ENCODE data around the gene FOXK2. TPM values are rescaled to one million over a fixed set of nuclear protein-coding genes. Genes with fewer than 3 reads are reported as not detected.

Gene FOXK2
- total RNA-seq, 1 experiment from 2014 or later: 57.7 TPM

GRCh38 chr17:82592289-82592766, 72.8 kb downstream of the FOXK2 start (continued):
- TF ChIP-seq NFYB (CRISPR knock-in tag; conservative IDR thresholded peaks at IDR 0.05; ENCODE audit: low read depth): no peak

- ChIA-PET CTCF (interaction anchor here (1.1 kb wide), 1 partner anchor 168 kb away, joined by 8 read pairs; no protein-coding TSS in a partner anchor), POLR2A (no interaction called here)
- ATAC-seq (peak; percentile 36), DNase-seq (ENCODE audit: low spot score) (peak; percentile 51)
- Mint-ChIP-seq H3K27ac (peak overlapping the region; percentile 87), H3K4me1 (peaks cover 10% of the 10 kb centered on the region), H3K4me3 (peak overlapping the region; percentile 49), H3K9me3 (no peaks in the 10 kb centered on the region), H3K27me3 (ENCODE audit: low read depth) (no peaks in the 10 kb centered on the region), H3K36me3 (peaks cover 38% of the 10 kb centered on the region)
- TF ChIP-seq ZNF416 (CRISPR knock-in tag; IDR thresholded peaks at IDR 0.05) (no peak), SP1 (CRISPR knock-in tag; conservative IDR thresholded peaks at IDR 0.05) (0 out of 2 replicates have a peak, but pooled peaks have one; percentile 38), HMGXB4 (CRISPR knock-in tag; IDR thresholded peaks at IDR 0.05) (no peak), SMAD4 (CRISPR knock-in tag; IDR thresholded peaks at IDR 0.05) (no peak), PREB (CRISPR knock-in tag; IDR thresholded peaks at IDR 0.05; ENCODE audit: borderline replicate concordance) (no peak), GRHL2 (CRISPR knock-in tag; IDR thresholded peaks at IDR 0.05; ENCODE audit: insufficient replicate concordance, severe bottlenecking) (no peak)
These were observed 73.4 kb downstream of the FOXK2 start for GRCh38 chr17:82592767-82593589.

GRCh38 chr17:82593590-82594087, 74.1 kb downstream of the FOXK2 start:
- ATAC-seq (no peak), DNase-seq (ENCODE audit: low spot score) (no peak)
- peak overlapping the region; percentile 49 for H3K4me3 Mint-ChIP-seq
- peak overlapping the region; percentile 80; the same call in 1 of the 2 replicates for H3K27ac Mint-ChIP-seq
- H3K27me3 Mint-ChIP-seq (ENCODE audit: low read depth): no peaks in the 10 kb centered on the region
- peaks cover 39% of the 10 kb centered on the region for H3K36me3 Mint-ChIP-seq
- TF ChIP-seq HMGA2 (CRISPR knock-in tag; IDR thresholded peaks at IDR 0.05) (no peak), RELA (CRISPR knock-in tag; IDR thresholded peaks at IDR 0.05; ENCODE audit: borderline replicate concordance) (peak; percentile 73; the same call in 1 of the 2 replicates)
- H3K4me1 Mint-ChIP-seq: peaks cover 10% of the 10 kb centered on the region
- CTCF ChIA-PET: interaction anchor here (0.6 to 1.1 kb wide), 3 partner anchors 169 to 438 kb away, joined by 5 to 8 read pairs (median 5); no protein-coding TSS in a partner anchor
- POLR2A ChIA-PET: no interaction called here
- no peaks in the 10 kb centered on the region for H3K9me3 Mint-ChIP-seq

GRCh38 chr17:82594571-82594970, 75.0 kb downstream of the FOXK2 start:
- Mint-ChIP-seq H3K27ac (0 out of 2 replicates have a peak overlapping the region, but pooled peaks have one; percentile 36), H3K4me3 (no peak overlapping the region), H3K9me3 (no peaks in the 10 kb centered on the region), H3K4me1 (peaks cover 10% of the 10 kb centered on the region), H3K27me3 (ENCODE audit: low read depth) (no peaks in the 10 kb centered on the region), H3K36me3 (peaks cover 39% of the 10 kb centered on the region)
- POLR2A ChIA-PET: no interaction called here
- no peak for ATAC-seq
- DNase-seq (ENCODE audit: low spot score): no peak
- CTCF ChIA-PET: interaction anchor here (0.7 kb wide), 1 partner anchor 439 kb away, joined by 5 read pairs; no protein-coding TSS in a partner anchor
- no peak for TF ChIP-seq PRDM15 (CRISPR knock-in tag; IDR thresholded peaks at IDR 0.05)
- no peak for TF ChIP-seq GRHL2 (CRISPR knock-in tag; IDR thresholded peaks at IDR 0.05; ENCODE audit: insufficient replicate concordance, severe bottlenecking)
- TF ChIP-seq TEAD4 (CRISPR knock-in tag; IDR thresholded peaks at IDR 0.05): no peak
- no peak for TF ChIP-seq JAZF1 (CRISPR knock-in tag; IDR thresholded peaks at IDR 0.05)
- no peak for TF ChIP-seq NR1H2 (CRISPR knock-in tag; IDR thresholded peaks at IDR 0.05)
- no peak for TF ChIP-seq AR (CRISPR knock-in tag; IDR thresholded peaks at IDR 0.05)
- TF ChIP-seq HMGA2 (CRISPR knock-in tag; IDR thresholded peaks at IDR 0.05): no peak

Measured in WTC11 (cell line).